Smooth muscle cell (in vitro differentiated cells): Measurements from ENCODE around the gene RANGAP1. TPM values are rescaled to one million over a fixed set of nuclear protein-coding genes. Genes with fewer than 3 reads are reported as not detected.

Source experiments
- DNase-seq: peaks from one replicate; lab custom pipeline; 2025; ENCODE audit not compliant: unreplicated experiment; lab: John Stamatoyannopoulos, UW
- H2AFZ ChIP-seq: fragments of 200-600 bp; sonication (generic); 2 replicates; pipeline ENCODE4 v1.6.0; 2016; ENCODE audit warnings: antibody characterized with exemption, low read depth, mild to moderate bottlenecking
- H3F3A ChIP-seq: fragments of 200-600 bp; sonication (generic); 2 replicates; pipeline ENCODE4 v1.6.0; 2017; ENCODE audit warnings: antibody characterized with exemption, low read depth
- H3K27ac ChIP-seq: fragments of 200-600 bp; sonication (generic); 2 replicates; pipeline ENCODE4 v1.5.1; 2016; ENCODE audit warnings: low read depth, mild to moderate bottlenecking
- H3K27me3 ChIP-seq: fragments of 200-600 bp; sonication (generic); 2 replicates; pipeline ENCODE4 v1.6.1; 2016; ENCODE audit warnings: low read depth, mild to moderate bottlenecking
- H3K36me3 ChIP-seq: fragments of 200-600 bp; sonication (generic); 2 replicates; pipeline ENCODE4 v1.5.1; 2016; ENCODE audit warnings: low read depth
- H3K4me1 ChIP-seq: fragments of 200-600 bp; sonication (generic); 2 replicates; pipeline ENCODE4 v1.5.1; 2016; ENCODE audit warnings: low read depth
- H3K4me2 ChIP-seq: fragments of 200-600 bp; sonication (generic); 2 replicates; pipeline ENCODE4 v1.6.0; 2016; ENCODE audit warnings: mild to moderate bottlenecking
- H3K4me3 ChIP-seq: fragments of 200-600 bp; sonication (generic); 2 replicates; pipeline ENCODE4 v1.5.1; 2016; ENCODE audit warnings: mild to moderate bottlenecking
- H3K79me2 ChIP-seq: fragments of 200-600 bp; sonication (generic); 2 replicates; pipeline ENCODE4 v1.6.0; 2016; ENCODE audit warnings: low read depth, mild to moderate bottlenecking
- H3K9ac ChIP-seq: fragments of 200-600 bp; sonication (generic); 2 replicates; pipeline ENCODE4 v1.6.0; 2016; ENCODE audit warnings: low read depth
- H3K9me3 ChIP-seq: fragments of 200-600 bp; sonication (generic); replicated peaks from 2 replicates; pipeline ENCODE4 v1.5.1; 2016; ENCODE audit warnings: low read depth
- H4K20me1 ChIP-seq: fragments of 200-600 bp; sonication (generic); 2 replicates; pipeline ENCODE4 v1.6.0; 2016; ENCODE audit warnings: low read depth
- CTCF ChIP-seq: fragments of 200-600 bp; sonication (generic); IDR thresholded peaks from 2 replicates; pipeline ENCODE4 v1.5.1; 2017; ENCODE audit warnings: borderline replicate concordance, mild to moderate bottlenecking, antibody characterized with exemption; ENCODE audit not compliant: insufficient read depth, poor library complexity, severe bottlenecking
- WGBS: methylation state at CpG from one replicate; pipeline ENCODE4 v1.1.7; 2016; ENCODE audit warnings: low lambda C conversion rate; 5-methylcytosine and 5-hydroxymethylcytosine counted together
- polyA plus RNA-seq: library from polyadenylated mRNA; unstranded; fragments of >200 nt; fragmentation: Nextera tagmentation; extraction: Ambion mirVana; gene quantifications from 2 replicates; pipeline ENCODE4 v1.2.1, GENCODE V29; 2016
- total RNA-seq: library from RNA; depleted of rRNA; stranded (reverse); fragments of >200 nt; gene quantifications from 2 replicates; pipeline ENCODE4 v1.2.3, GENCODE V29; 2014

The RANGAP1 gene
- total and polyA plus RNA-seq, 2 experiments from 2014 or later: 20.6 to 21.7 TPM

GRCh38 chr22:41241133-41241676 is 44.8 kb downstream of the RANGAP1 start:
- Histone ChIP-seq H3K36me3 (no peaks in the 10 kb centered on the region), H3K27me3 (no peaks in the 10 kb centered on the region), H3K27ac (no peak overlapping the region), H4K20me1 (no peaks in the 10 kb centered on the region), H3K4me3 (no peak overlapping the region), H3K9ac (no peak overlapping the region), H2AFZ (no peak overlapping the region), H3K4me2 (no peak overlapping the region), H3K9me3 (no peaks in the 10 kb centered on the region), H3K79me2 (no peaks in the 10 kb centered on the region), H3K4me1 (no peaks in the 10 kb centered on the region), H3F3A (no peaks in the 10 kb centered on the region)
- DNase-seq: no peak
- WGBS: 93% methylated on average over 7 of the region's 7 CpGs
- no peak for TF ChIP-seq CTCF

GRCh38 chr22:41240377-41241132 is 45.4 kb downstream of the RANGAP1 start, which contains the start of gene CHADL:
Gene CHADL (minus strand): TSS chr22:41240931. CDS start chr22:41240881, 50 bp downstream.
- WGBS: 82% methylated on average over 23 of the region's 24 CpGs
- Histone ChIP-seq H3K4me1 (no peaks in the 10 kb centered on the region), H3K9ac (no peak within 1 kb of the TSS)

GRCh38 chr22:41239443-41240128 is 46.4 kb downstream of the RANGAP1 start:
- no peaks in the 10 kb centered on the region for H3K4me1 ChIP-seq
- no peaks in the 10 kb centered on the region for H3K9me3 ChIP-seq
- no peak for DNase-seq
- H3K79me2 ChIP-seq: no peaks in the 10 kb centered on the region
- no peak overlapping the region for H3K9ac ChIP-seq
- no peaks in the 10 kb centered on the region for H3F3A ChIP-seq
- no peak for TF ChIP-seq CTCF
- no peaks in the 10 kb centered on the region for H4K20me1 ChIP-seq
- no peaks in the 10 kb centered on the region for H3K27me3 ChIP-seq
- H3K36me3 ChIP-seq: no peaks in the 10 kb centered on the region
- H3K27ac ChIP-seq: no peak overlapping the region
- WGBS: 94% methylated on average over 13 of the region's 16 CpGs
- H3K4me3 ChIP-seq: no peak overlapping the region
- no peak overlapping the region for H2AFZ ChIP-seq
- H3K4me2 ChIP-seq: no peak overlapping the region

More at GRCh38 chr22:41240377-41241132, 45.4 kb downstream of the RANGAP1 start, which contains the start of gene CHADL:
- Histone ChIP-seq H3K4me2 (no peak within 1 kb of the TSS), H3K79me2 (no peaks in the 10 kb centered on the region), H3K36me3 (no peaks in the 10 kb centered on the region), H3F3A (no peaks in the 10 kb centered on the region), H4K20me1 (no peaks in the 10 kb centered on the region), H3K4me3 (no peak within 1 kb of the TSS), H3K9me3 (no peaks in the 10 kb centered on the region), H3K27ac (no peak within 1 kb of the TSS), H2AFZ (no peak within 1 kb of the TSS), H3K27me3 (no peaks in the 10 kb centered on the region)
- no peak for DNase-seq
- TF ChIP-seq CTCF: no peak
